GM18520 (cell line): Measurements from ENCODE around the gene FDPS.

Source experiments
- ATAC-seq: cut with Tn5 transposase; IDR thresholded peaks from one replicate; pipeline ENCODE4 v1.9.1; 2021; ENCODE audit not compliant: unreplicated experiment

The FDPS gene

GRCh38 chr1:155308493-155309422 is at the start of gene FDPS:
FDPS (plus strand) TSS chr1:155308866; CDS start chr1:155309790, 924 bp downstream.
- peak; percentile 96 for ATAC-seq

GRCh38 chr1:155260276-155260675 is 48.4 kb upstream of the FDPS start:
- no peak for ATAC-seq

- ATAC-seq = no peak
These were observed 47.2 kb upstream of the FDPS start for GRCh38 chr1:155261493-155261851.

- peak; percentile 91 for ATAC-seq
These were observed 46.6 kb upstream of the FDPS start, which contains the start of gene SCAMP3 for GRCh38 chr1:155261852-155262673. SCAMP3 (minus strand) TSS chr1:155262360; CDS start chr1:155262151, 209 bp downstream.

- ATAC-seq = no peak
These were observed 45.6 kb upstream of the FDPS start for GRCh38 chr1:155263067-155263466.

- ATAC-seq = no peak
These were observed 42.1 kb upstream of the FDPS start for GRCh38 chr1:155266553-155266952.

- ATAC-seq = no peak
These were observed 41.3 kb upstream of the FDPS start for GRCh38 chr1:155267373-155267772.

- no peak for ATAC-seq
These were observed 40.0 kb upstream of the FDPS start for GRCh38 chr1:155268630-155269029.

- no peak for ATAC-seq
These were observed 39.3 kb upstream of the FDPS start for GRCh38 chr1:155269381-155269780.

- ATAC-seq = peak; percentile 8
These were observed 36.0 kb upstream of the FDPS start for GRCh38 chr1:155272466-155273342.

GRCh38 chr1:155273343-155274245 is 35.1 kb upstream of the FDPS start, which contains the start of gene CLK2:
CLK2 (minus strand) TSS chr1:155273504; CDS start chr1:155270977, 2,527 bp downstream.
- ATAC-seq = peak; percentile 83

- peak; percentile 52 for ATAC-seq
These were observed 31.4 kb upstream of the FDPS start, which contains the start of gene HCN3 for GRCh38 chr1:155277070-155277901. HCN3 (plus strand) TSS chr1:155277463; CDS start chr1:155277591, 128 bp downstream.

- ATAC-seq = no peak
These were observed 30.6 kb upstream of the FDPS start for GRCh38 chr1:155277902-155278688.

GRCh38 chr1:155278689-155279160 is 29.9 kb upstream of the FDPS start:
- ATAC-seq = no peak

- no peak for ATAC-seq
These were observed 29.4 kb upstream of the FDPS start for GRCh38 chr1:155279268-155279667.

GRCh38 chr1:155282488-155283091 is 26.1 kb upstream of the FDPS start:
- ATAC-seq = no peak

- ATAC-seq = no peak
These were observed 24.2 kb upstream of the FDPS start for GRCh38 chr1:155284476-155284875.
